A673 (cell line): ENCODE results near the gene S100A9. TPM values are rescaled to one million over a fixed set of nuclear protein-coding genes. Genes with fewer than 3 reads are reported as not detected.
"Not testable (repeated sequence)": the region's sequence is repeated elsewhere in the genome, so short reads cannot be mapped to it uniquely, and the experiment has no call there.

Experiments used
- BruUV-seq: library from RNA; stranded (reverse); fragments of 400-500 nt; replicated peaks from 2 replicates; lab custom pipeline; 2021; lab: Mats Ljungman, UMichigan
- CTCF ChIA-PET: fragments of 300-600 bp; sonication (Branson Sonifier 250); formaldehyde crosslinking; loops from one replicate; lab custom pipeline; 2022; ENCODE audit warnings: antibody characterized with exemption; lab: Charles Lee
- POLR2A ChIA-PET: fragments of 300-600 bp; sonication (Branson Sonifier 250); formaldehyde crosslinking; loops from one replicate; lab custom pipeline; 2022; ENCODE audit warnings: antibody characterized with exemption; ENCODE audit not compliant: low non-redundant PET; lab: Charles Lee
- DNase-seq: peaks from one replicate; pipeline ENCODE4 v3.0.0-alpha.2; 2015; ENCODE audit warnings: low spot score
- H3K27ac ChIP-seq: fragments of 200-600 bp; sonication (generic); 2 replicates; pipeline ENCODE4 v1.5.1; 2016; ENCODE audit warnings: mixed run types, low read depth, mild to moderate bottlenecking, mixed read lengths, antibody characterized with exemption, low read length; ENCODE audit not compliant: poor library complexity, severe bottlenecking
- H3K27me3 ChIP-seq: fragments of 200-600 bp; sonication (generic); replicated peaks from 2 replicates; pipeline ENCODE4 v1.6.1; 2017; ENCODE audit warnings: mixed run types, low read depth, mild to moderate bottlenecking, mixed read lengths, antibody characterized with exemption, low read length; ENCODE audit not compliant: insufficient read depth, poor library complexity
- H3K36me3 ChIP-seq: fragments of 200-600 bp; sonication (generic); 2 replicates; pipeline ENCODE4 v1.6.1; 2016; ENCODE audit warnings: mixed run types, mild to moderate bottlenecking, mixed read lengths, antibody characterized with exemption, low read length; ENCODE audit not compliant: insufficient read depth, poor library complexity, severe bottlenecking
- H3K4me1 ChIP-seq: fragments of 200-600 bp; sonication (generic); 2 replicates; pipeline ENCODE4 v1.6.1; 2017; ENCODE audit warnings: mixed run types, mild to moderate bottlenecking, mixed read lengths, antibody characterized with exemption, low read length; ENCODE audit not compliant: insufficient read depth, poor library complexity, severe bottlenecking
- H3K4me3 ChIP-seq: fragments of 200-600 bp; sonication (generic); 2 replicates; pipeline ENCODE4 v1.5.1; 2016; ENCODE audit warnings: low read depth, mixed run types, mild to moderate bottlenecking, mixed read lengths, low read length; ENCODE audit not compliant: poor library complexity, severe bottlenecking
- H3K9me3 ChIP-seq: fragments of 200-600 bp; sonication (generic); 2 replicates; pipeline ENCODE4 v1.6.1; 2016; ENCODE audit warnings: mixed run types, low read depth, mild to moderate bottlenecking, mixed read lengths, antibody characterized with exemption, low read length; ENCODE audit not compliant: poor library complexity, severe bottlenecking
- CTCF ChIP-seq: fragments of 300-800, 200-600 bp; sonication (generic); conservative IDR thresholded peaks from 2 replicates; pipeline ENCODE4 v1.5.1; 2017; ENCODE audit warnings: low read depth, mild to moderate bottlenecking, antibody characterized with exemption, low read length, moderate library complexity, mixed read lengths
- EZH2 ChIP-seq: fragments of 200-600 bp; sonication (generic); IDR thresholded peaks from 2 replicates; pipeline ENCODE4 v1.6.1; 2017; ENCODE audit warnings: borderline replicate concordance, low read depth, mild to moderate bottlenecking, mixed read lengths, antibody characterized with exemption, low read length; ENCODE audit not compliant: poor library complexity, severe bottlenecking
- intact Hi-C: fragments of 100-400 bp; cut with micrococcal nuclease; formaldehyde crosslinking; loops from one replicate; pipeline ENCODE4 v1.10.0; 2022; ENCODE audit not compliant: unreplicated experiment
- total RNA-seq: library from RNA; stranded (reverse); gene quantifications from 2 replicates; pipeline ENCODE4 v1.2.3, GENCODE V29; 2021

S100A9 gene
- total RNA-seq, 1 experiment from 2014 or later = not detected

- Histone ChIP-seq H3K4me3 (no peak overlapping the region), H3K9me3 (no peaks in the 10 kb centered on the region), H3K36me3 (no peaks in the 10 kb centered on the region), H3K27ac (no peak overlapping the region), H3K27me3 (peaks cover 97% of the 10 kb centered on the region), H3K4me1 (no peaks in the 10 kb centered on the region)
- ChIA-PET CTCF (interaction anchor here (0.6 kb wide), 1 partner anchor 19 kb away, joined by 4 read pairs; no protein-coding TSS in a partner anchor), POLR2A (no interaction called here)
- no peak for TF ChIP-seq CTCF
- intact Hi-C loops = no loop called here
- BruUV-seq = no TSS peak
- DNase-seq = no peak
Observed at GRCh38 chr1:153345187-153346076, 12.2 kb upstream of the S100A9 start.

GRCh38 chr1:153346077-153346723, 11.5 kb upstream of the S100A9 start:
- no peak overlapping the region for H3K4me3 ChIP-seq
- H3K4me1 ChIP-seq = no peaks in the 10 kb centered on the region
- ChIA-PET POLR2A (no interaction called here), CTCF (interaction anchor here (0.6 kb wide), 1 partner anchor 18 kb away, joined by 4 read pairs; no protein-coding TSS in a partner anchor)
- intact Hi-C loops = no loop called here
- no peak overlapping the region for H3K27ac ChIP-seq
- peaks cover 97% of the 10 kb centered on the region for H3K27me3 ChIP-seq
- DNase-seq = no peak
- no peaks in the 10 kb centered on the region for H3K9me3 ChIP-seq
- no TSS peak for BruUV-seq
- no peak for TF ChIP-seq EZH2
- TF ChIP-seq CTCF = no peak
- no peaks in the 10 kb centered on the region for H3K36me3 ChIP-seq

GRCh38 chr1:153347049-153347448, 10.6 kb upstream of the S100A9 start:
- CTCF ChIA-PET, H3K4me3 ChIP-seq, H3K36me3 ChIP-seq, POLR2A ChIA-PET, H3K9me3 ChIP-seq, H3K4me1 ChIP-seq, BruUV-seq, intact Hi-C loops, H3K27ac ChIP-seq, DNase-seq: not testable (repeated sequence)
- peaks cover 97% of the 10 kb centered on the region for H3K27me3 ChIP-seq
